GM19372 (cell line): ENCODE data around the gene C10orf71.

Experiments
- ATAC-seq: cut with Tn5 transposase; IDR thresholded peaks from one replicate; pipeline ENCODE4 v1.9.1; 2021; ENCODE audit warnings: mild to moderate bottlenecking, low read depth, moderate library complexity; ENCODE audit not compliant: unreplicated experiment

The C10orf71 gene

DNA sequence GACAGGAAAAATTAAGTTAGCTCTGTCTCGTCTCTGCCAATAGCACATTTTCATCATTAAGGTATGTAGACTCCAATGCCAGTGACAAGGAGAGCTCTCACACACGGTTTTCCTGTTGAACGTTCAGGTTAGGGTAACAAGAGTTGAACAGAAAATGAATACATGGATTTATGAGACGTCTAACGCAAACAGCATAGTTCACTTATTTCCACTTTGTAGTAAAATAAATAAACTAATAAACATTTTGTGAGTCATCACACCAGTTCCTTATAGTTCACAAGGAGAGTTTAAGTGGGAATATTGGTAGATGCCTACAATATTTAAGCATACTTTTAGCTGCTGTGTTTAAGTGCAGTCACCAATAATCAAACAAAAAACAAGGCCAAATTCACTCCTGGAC, 75.8 kb downstream of the C10orf71 start:
- ATAC-seq: no peak

DNA sequence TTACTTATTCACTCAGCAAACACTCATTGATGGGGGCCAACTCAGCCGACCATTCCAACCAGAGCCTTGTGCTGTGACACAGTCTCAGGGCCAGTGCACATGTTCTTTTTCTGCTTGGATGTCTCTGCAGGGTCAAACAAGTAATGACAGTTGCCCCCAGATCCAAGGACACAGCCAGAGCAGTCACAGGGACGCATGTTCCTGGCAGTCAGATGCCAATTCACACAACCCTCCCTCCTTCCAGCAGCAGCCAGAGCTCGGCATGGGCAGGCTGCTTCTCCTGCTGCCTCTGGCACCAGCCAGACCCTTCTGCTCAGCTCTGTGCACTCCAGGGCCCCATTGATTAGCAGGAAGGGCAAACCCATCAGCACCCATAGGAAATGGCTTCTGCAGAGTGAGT, 76.6 kb downstream of the C10orf71 start:
- no peak for ATAC-seq
